Dendritic cell treated with granulocyte-macrophage colony-stimulating factor and Interleukin-4, amounts not matched to agents 40 ng/mL and 50 ng/mL, for 4 days (primary cell): ENCODE data around the gene ZNF410.

Experiments used
- H3K27ac Mint-ChIP-seq: one replicate; pipeline ENCODE4 v1.8.0; 2022; ENCODE audit warnings: mild to moderate bottlenecking, mixed read lengths
- H3K27me3 Mint-ChIP-seq: one replicate; pipeline ENCODE4 v1.8.0; 2022; ENCODE audit warnings: mild to moderate bottlenecking, mixed read lengths
- H3K36me3 Mint-ChIP-seq: one replicate; pipeline ENCODE4 v1.8.0; 2022; ENCODE audit warnings: low read depth, mixed read lengths
- H3K4me1 Mint-ChIP-seq: one replicate; pipeline ENCODE4 v1.8.0; 2022; ENCODE audit warnings: low read depth, mixed read lengths
- H3K4me3 Mint-ChIP-seq: one replicate; pipeline ENCODE4 v1.8.0; 2022; ENCODE audit warnings: mild to moderate bottlenecking, moderate library complexity, mixed read lengths
- H3K9me3 Mint-ChIP-seq: one replicate; pipeline ENCODE4 v1.8.0; 2022; ENCODE audit warnings: mixed read lengths
- intact Hi-C: fragments of 100-400 bp; cut with micrococcal nuclease; formaldehyde crosslinking; loops from one replicate; pipeline ENCODE4 v1.15.0; 2022

Gene ZNF410

GRCh38 chr14:73949752-73950734 lies 63.4 kb downstream of the ZNF410 start, which contains the start of the genes COQ6 and FAM161B:
COQ6 (plus strand) TSS chr14:73950302; CDS start chr14:73950333, 31 bp downstream.
FAM161B (minus strand) TSS chr14:73950094; CDS start chr14:73950026, 68 bp downstream.
- no peaks in the 10 kb centered on the region for H3K27me3 Mint-ChIP-seq
- H3K27ac Mint-ChIP-seq = peak within 1 kb of the TSS; percentile 88
- H3K9me3 Mint-ChIP-seq = no peaks in the 10 kb centered on the region
- intact Hi-C loops = loop anchor here (2.0 kb wide), 1 partner anchor 69 kb away; the partner anchor contains the start of genes BBOF1 and ENTPD5
- H3K4me3 Mint-ChIP-seq = peak within 1 kb of the TSS; percentile 94
- H3K36me3 Mint-ChIP-seq = peaks cover 39% of the 10 kb centered on the region
- H3K4me1 Mint-ChIP-seq = peaks cover 10% of the 10 kb centered on the region

GRCh38 chr14:73953731-73954130 lies 67.1 kb downstream of the ZNF410 start:
- Mint-ChIP-seq H3K27ac (no peak overlapping the region), H3K9me3 (no peaks in the 10 kb centered on the region), H3K4me1 (peaks cover 10% of the 10 kb centered on the region), H3K36me3 (peaks cover 74% of the 10 kb centered on the region), H3K27me3 (no peaks in the 10 kb centered on the region), H3K4me3 (no peak overlapping the region)
- intact Hi-C loops = no loop called here

GRCh38 chr14:73955674-73956073 lies 69.0 kb downstream of the ZNF410 start:
- H3K36me3 Mint-ChIP-seq = peaks cover 83% of the 10 kb centered on the region
- peaks cover 13% of the 10 kb centered on the region for H3K4me1 Mint-ChIP-seq
- no peak overlapping the region for H3K4me3 Mint-ChIP-seq
- no peaks in the 10 kb centered on the region for H3K9me3 Mint-ChIP-seq
- H3K27ac Mint-ChIP-seq = no peak overlapping the region
- intact Hi-C loops = no loop called here
- H3K27me3 Mint-ChIP-seq = no peaks in the 10 kb centered on the region

DNA sequence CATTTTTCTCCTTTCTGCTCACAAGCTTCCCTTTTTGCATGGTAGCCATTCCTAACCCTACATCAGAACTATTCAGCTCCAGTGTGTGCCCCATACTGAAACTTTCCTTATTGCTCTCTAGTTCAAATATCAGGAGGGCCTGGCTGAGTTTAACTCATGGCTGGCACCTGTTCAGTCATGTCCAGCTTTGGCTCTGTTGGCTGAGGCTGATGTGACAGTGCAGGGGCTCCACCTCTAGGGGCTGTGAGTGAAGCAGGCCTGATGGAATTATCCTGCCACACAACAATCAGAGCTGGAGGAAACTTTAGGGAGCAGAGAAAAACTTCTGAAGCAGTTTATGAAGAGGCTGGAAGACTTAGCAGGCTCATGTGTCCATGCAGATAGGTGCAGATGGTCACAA lies 71.9 kb downstream of the ZNF410 start:
- intact Hi-C loops = no loop called here
- no peaks in the 10 kb centered on the region for H3K27me3 Mint-ChIP-seq
- H3K4me3 Mint-ChIP-seq = no peak overlapping the region
- peaks cover 5% of the 10 kb centered on the region for H3K4me1 Mint-ChIP-seq
- H3K27ac Mint-ChIP-seq = peak overlapping the region; percentile 19
- H3K36me3 Mint-ChIP-seq = peaks cover 98% of the 10 kb centered on the region
- no peaks in the 10 kb centered on the region for H3K9me3 Mint-ChIP-seq

DNA sequence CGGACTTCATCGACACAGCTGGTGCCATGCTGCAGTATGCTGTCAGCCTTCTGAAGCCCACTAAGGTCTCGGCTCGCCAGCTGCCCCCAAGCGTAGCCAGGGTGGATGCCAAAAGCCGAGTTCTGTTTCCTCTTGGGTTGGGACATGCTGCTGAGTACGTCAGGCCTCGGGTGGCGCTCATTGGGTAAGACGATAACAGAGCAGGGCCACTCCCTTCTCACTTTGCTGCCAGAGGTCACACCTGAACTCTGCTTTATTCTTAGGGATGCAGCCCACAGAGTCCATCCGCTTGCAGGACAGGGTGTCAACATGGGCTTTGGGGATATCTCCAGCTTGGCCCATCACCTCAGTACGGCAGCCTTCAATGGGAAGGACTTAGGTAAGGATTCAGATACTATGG lies 74.5 kb downstream of the ZNF410 start:
- Mint-ChIP-seq H3K4me1 (peaks cover 5% of the 10 kb centered on the region), H3K4me3 (no peak overlapping the region), H3K27me3 (no peaks in the 10 kb centered on the region), H3K9me3 (no peaks in the 10 kb centered on the region), H3K36me3 (peaks cover 82% of the 10 kb centered on the region), H3K27ac (no peak overlapping the region)
- intact Hi-C loops = no loop called here

GRCh38 chr14:73965216-73965615 lies 78.6 kb downstream of the ZNF410 start:
- Mint-ChIP-seq H3K36me3 (peaks cover 76% of the 10 kb centered on the region), H3K4me1 (no peaks in the 10 kb centered on the region), H3K27ac (no peak overlapping the region), H3K27me3 (no peaks in the 10 kb centered on the region), H3K9me3 (no peaks in the 10 kb centered on the region), H3K4me3 (no peak overlapping the region)
- intact Hi-C loops = no loop called here

GRCh38 chr14:73968885-73969284 lies 82.2 kb downstream of the ZNF410 start:
- Mint-ChIP-seq H3K27ac (no peak overlapping the region), H3K9me3 (no peaks in the 10 kb centered on the region), H3K4me1 (no peaks in the 10 kb centered on the region), H3K36me3 (peaks cover 64% of the 10 kb centered on the region), H3K4me3 (no peak overlapping the region), H3K27me3 (no peaks in the 10 kb centered on the region)
- intact Hi-C loops = no loop called here

DNA sequence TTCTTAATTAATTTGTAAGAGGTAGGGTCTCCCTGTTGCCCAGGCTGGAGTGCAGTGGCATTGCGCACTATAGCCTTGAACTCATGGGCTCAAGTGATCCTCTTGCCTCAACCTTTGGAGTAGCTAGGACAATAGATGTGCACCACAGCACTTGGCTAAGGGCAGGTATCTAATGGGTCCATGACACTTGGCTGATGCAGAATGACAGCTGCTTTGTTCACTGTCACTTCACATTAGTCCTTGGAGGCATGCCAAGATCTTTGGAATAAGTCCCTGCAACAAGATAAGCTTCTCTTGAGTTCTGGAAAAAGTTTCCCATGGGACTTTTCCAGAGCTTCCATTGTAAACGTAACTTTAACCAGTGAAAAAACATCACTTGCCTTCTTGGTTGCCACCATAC lies 86.8 kb downstream of the ZNF410 start:
- intact Hi-C loops = no loop called here
- Mint-ChIP-seq H3K9me3 (no peaks in the 10 kb centered on the region), H3K4me3 (no peak overlapping the region), H3K4me1 (no peaks in the 10 kb centered on the region), H3K27ac (no peak overlapping the region), H3K27me3 (no peaks in the 10 kb centered on the region), H3K36me3 (peaks cover 53% of the 10 kb centered on the region)

- Mint-ChIP-seq H3K9me3 (no peaks in the 10 kb centered on the region), H3K4me3 (no peak overlapping the region), H3K36me3 (peaks cover 39% of the 10 kb centered on the region), H3K4me1 (no peaks in the 10 kb centered on the region), H3K27ac (no peak overlapping the region), H3K27me3 (no peaks in the 10 kb centered on the region)
- intact Hi-C loops = no loop called here
Observed at GRCh38 chr14:73976125-73976524, 89.5 kb downstream of the ZNF410 start.

- Mint-ChIP-seq H3K4me3 (no peak overlapping the region), H3K36me3 (peaks cover 21% of the 10 kb centered on the region), H3K4me1 (no peaks in the 10 kb centered on the region), H3K27me3 (no peaks in the 10 kb centered on the region), H3K9me3 (no peaks in the 10 kb centered on the region), H3K27ac (no peak overlapping the region)
- intact Hi-C loops = no loop called here
Observed at GRCh38 chr14:73977896-73978295, 91.2 kb downstream of the ZNF410 start.
